Ascending aorta (tissue), 2 donors: ENCODE data around the gene DOCK2. TPM values are rescaled to one million over a fixed set of nuclear protein-coding genes. Genes with fewer than 3 reads are reported as not detected.
"Not testable (repeated sequence)": the region's sequence is repeated elsewhere in the genome, so short reads cannot be mapped to it uniquely, and the experiment has no call there.

ENCODE experiments used
- DNase-seq, 2 donors: peaks; one replicate each; pipeline ENCODE4 v3.0.0-alpha.2; 2019; ENCODE audit warnings: low spot score in 2 of 2
- H3K27ac ChIP-seq, 2 donors: fragments of 200-600 bp; sonication (generic); one replicate each; pipeline ENCODE4 v1.5.1; 2016 to 2017; ENCODE audit warnings: mild to moderate bottlenecking in 1 of 2
- H3K27me3 ChIP-seq: fragments of 200-600 bp; sonication (generic); one replicate; pipeline ENCODE4 v1.5.1; 2017
- H3K36me3 ChIP-seq, 2 donors: fragments of 200-600 bp; sonication (generic); one replicate each; pipeline ENCODE4 v1.5.1; 2016
- H3K4me1 ChIP-seq, 2 donors: fragments of 200-600 bp; sonication (generic); one replicate each; pipeline ENCODE4 v1.5.1; 2016 to 2017; ENCODE audit warnings: mild to moderate bottlenecking in 1 of 2
- H3K4me3 ChIP-seq, 2 donors: fragments of 200-600 bp; sonication (generic); one replicate each; pipeline ENCODE4 v1.5.1; 2016 to 2017; ENCODE audit warnings: mild to moderate bottlenecking in 1 of 2
- H3K9me3 ChIP-seq, 2 donors: fragments of 200-600 bp; sonication (generic); one replicate each; pipeline ENCODE4 v1.5.1; 2016
- intact Hi-C: fragments of 100-400 bp; cut with DNase I; formaldehyde crosslinking; loops from one replicate; pipeline ENCODE4 v1.15.1; 2023
- total RNA-seq: library from RNA; depleted of rRNA; stranded (reverse); fragments of >200 nt; gene quantifications from one replicate; pipeline ENCODE4 v1.1.0, GENCODE V29; 2016
- TF ChIP-seq, protein P1 (sequence below), 3 experiments: fragments of 200-600 bp in 2 of 3; fragments of 450-650 bp in 1 of 3; sonication (generic) in 2 of 3; IDR thresholded peaks; one replicate each; pipeline ENCODE4 v1.5.1; 2016 to 2019; ENCODE audit warnings: antibody characterized with exemption in 3 of 3, mild to moderate bottlenecking in 1 of 3, moderate library complexity in 1 of 3

The DOCK2 gene
- total RNA-seq, 1 donor from 2014 or later, result 33.1 TPM

- intact Hi-C loops, result no loop called here
- no peak overlapping the region for H3K27ac ChIP-seq
- TF ChIP-seq, protein P1, sequence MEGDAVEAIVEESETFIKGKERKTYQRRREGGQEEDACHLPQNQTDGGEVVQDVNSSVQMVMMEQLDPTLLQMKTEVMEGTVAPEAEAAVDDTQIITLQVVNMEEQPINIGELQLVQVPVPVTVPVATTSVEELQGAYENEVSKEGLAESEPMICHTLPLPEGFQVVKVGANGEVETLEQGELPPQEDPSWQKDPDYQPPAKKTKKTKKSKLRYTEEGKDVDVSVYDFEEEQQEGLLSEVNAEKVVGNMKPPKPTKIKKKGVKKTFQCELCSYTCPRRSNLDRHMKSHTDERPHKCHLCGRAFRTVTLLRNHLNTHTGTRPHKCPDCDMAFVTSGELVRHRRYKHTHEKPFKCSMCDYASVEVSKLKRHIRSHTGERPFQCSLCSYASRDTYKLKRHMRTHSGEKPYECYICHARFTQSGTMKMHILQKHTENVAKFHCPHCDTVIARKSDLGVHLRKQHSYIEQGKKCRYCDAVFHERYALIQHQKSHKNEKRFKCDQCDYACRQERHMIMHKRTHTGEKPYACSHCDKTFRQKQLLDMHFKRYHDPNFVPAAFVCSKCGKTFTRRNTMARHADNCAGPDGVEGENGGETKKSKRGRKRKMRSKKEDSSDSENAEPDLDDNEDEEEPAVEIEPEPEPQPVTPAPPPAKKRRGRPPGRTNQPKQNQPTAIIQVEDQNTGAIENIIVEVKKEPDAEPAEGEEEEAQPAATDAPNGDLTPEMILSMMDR (IDR thresholded peaks at IDR 0.05), result no peak
Measured at GRCh38 chr5:169946743-169947295, 309.7 kb downstream of the DOCK2 start.

DNA sequence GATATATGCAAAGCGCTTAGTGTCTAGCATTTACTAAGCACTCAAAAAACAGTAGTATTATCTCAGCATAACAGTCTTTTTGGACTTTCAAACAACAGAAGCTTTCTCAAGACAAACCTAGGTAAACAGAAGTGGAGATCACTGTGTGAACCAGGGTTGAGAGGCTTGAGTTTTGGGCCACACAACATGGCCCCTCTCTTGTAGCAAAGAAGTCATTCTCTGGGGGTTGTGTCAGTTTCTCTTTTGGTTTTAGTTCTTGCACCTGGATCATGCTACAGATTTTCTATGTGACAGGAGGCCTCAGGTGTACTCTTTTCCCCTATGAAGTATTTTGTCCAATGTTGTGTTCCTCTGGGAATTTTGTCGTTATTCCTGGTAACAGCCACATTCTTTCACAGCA, 313.3 kb downstream of the DOCK2 start:
- Histone ChIP-seq H3K4me3 (no peak overlapping the region), H3K27me3 (no peaks in the 10 kb centered on the region), H3K27ac (no peak overlapping the region), H3K9me3 (no peaks in the 10 kb centered on the region), H3K36me3 (no peaks in the 10 kb centered on the region), H3K4me1 (no peaks in the 10 kb centered on the region)
- intact Hi-C loops, result no loop called here
- TF ChIP-seq, protein P1 (IDR thresholded peaks at IDR 0.05), result no peak
- no peak for DNase-seq

More at GRCh38 chr5:169946743-169947295, 309.7 kb downstream of the DOCK2 start:
- no peak overlapping the region for H3K4me3 ChIP-seq
- H3K9me3 ChIP-seq, result no peaks in the 10 kb centered on the region
- DNase-seq, result no peak
- H3K27me3 ChIP-seq, result no peaks in the 10 kb centered on the region
- H3K36me3 ChIP-seq, result no peaks in the 10 kb centered on the region
- no peaks in the 10 kb centered on the region for H3K4me1 ChIP-seq

GRCh38 chr5:169953196-169953595, 316.1 kb downstream of the DOCK2 start:
- H3K36me3 ChIP-seq, H3K27me3 ChIP-seq, H3K4me3 ChIP-seq, H3K4me1 ChIP-seq, DNase-seq, intact Hi-C loops, H3K9me3 ChIP-seq, H3K27ac ChIP-seq: not testable (repeated sequence)

GRCh38 chr5:169954786-169955185, 317.7 kb downstream of the DOCK2 start:
- no peak overlapping the region for H3K27ac ChIP-seq
- H3K27me3 ChIP-seq, result no peaks in the 10 kb centered on the region
- H3K4me3 ChIP-seq, result no peak overlapping the region
- no peaks in the 10 kb centered on the region for H3K9me3 ChIP-seq
- DNase-seq, result no peak
- TF ChIP-seq, protein P1 (IDR thresholded peaks at IDR 0.05), result no peak
- H3K36me3 ChIP-seq, result no peaks in the 10 kb centered on the region
- intact Hi-C loops, result no loop called here
- no peaks in the 10 kb centered on the region for H3K4me1 ChIP-seq

GRCh38 chr5:169956126-169956525, 319.1 kb downstream of the DOCK2 start:
- H3K27me3 ChIP-seq, result no peaks in the 10 kb centered on the region
- H3K4me1 ChIP-seq, result no peaks in the 10 kb centered on the region
- H3K27ac ChIP-seq, result no peak overlapping the region
- intact Hi-C loops, result no loop called here
- TF ChIP-seq, protein P1 (IDR thresholded peaks at IDR 0.05), result no peak
- no peaks in the 10 kb centered on the region for H3K9me3 ChIP-seq
- no peak for DNase-seq
- no peak overlapping the region for H3K4me3 ChIP-seq
- no peaks in the 10 kb centered on the region for H3K36me3 ChIP-seq

DNA sequence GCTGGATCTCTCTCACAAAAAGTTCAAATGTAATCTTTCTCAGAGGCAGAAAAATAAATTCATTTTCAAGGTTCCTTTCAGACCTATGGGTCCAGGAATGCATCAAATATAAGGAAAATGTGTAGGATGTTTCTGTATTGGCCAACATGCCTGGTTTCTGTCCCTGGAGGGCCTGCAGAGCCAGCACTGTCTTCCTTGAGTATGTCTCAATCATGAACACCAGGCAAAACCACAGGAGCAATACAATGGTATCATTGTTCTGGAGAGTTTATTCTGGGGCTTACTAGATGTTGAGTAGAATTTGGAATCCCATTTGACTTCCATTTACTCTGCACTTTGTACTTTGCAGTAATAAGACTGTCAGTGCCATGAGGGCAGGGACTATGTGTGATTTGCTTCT, 319.7 kb downstream of the DOCK2 start:
- intact Hi-C loops, result no loop called here
- Histone ChIP-seq H3K4me1 (no peaks in the 10 kb centered on the region), H3K27ac (no peak overlapping the region), H3K9me3 (no peaks in the 10 kb centered on the region), H3K27me3 (no peaks in the 10 kb centered on the region), H3K4me3 (no peak overlapping the region), H3K36me3 (no peaks in the 10 kb centered on the region)
- TF ChIP-seq, protein P1 (IDR thresholded peaks at IDR 0.05), result no peak
- no peak for DNase-seq
